Astrocyte (in vitro differentiated cells and primary cell): ENCODE results near the gene AHNAK.

Experiments
- EZH2 ChIP-seq: IDR thresholded peaks from 2 replicates; pipeline ENCODE4 v1.6.1; 2012; ENCODE audit warnings: mild to moderate bottlenecking, low read length, inconsistent platforms; ENCODE audit not compliant: insufficient read depth
- TF ChIP-seq, protein P1 (sequence below): IDR thresholded peaks from 2 replicates; pipeline ENCODE4 v1.5.1; 2011; ENCODE audit warnings: low read depth, mild to moderate bottlenecking, inconsistent platforms, low read length, moderate library complexity; ENCODE audit not compliant: insufficient read depth

GRCh38 chr11:62543680-62544444 is 2.7 kb downstream of the AHNAK start:
- TF ChIP-seq, protein P1, sequence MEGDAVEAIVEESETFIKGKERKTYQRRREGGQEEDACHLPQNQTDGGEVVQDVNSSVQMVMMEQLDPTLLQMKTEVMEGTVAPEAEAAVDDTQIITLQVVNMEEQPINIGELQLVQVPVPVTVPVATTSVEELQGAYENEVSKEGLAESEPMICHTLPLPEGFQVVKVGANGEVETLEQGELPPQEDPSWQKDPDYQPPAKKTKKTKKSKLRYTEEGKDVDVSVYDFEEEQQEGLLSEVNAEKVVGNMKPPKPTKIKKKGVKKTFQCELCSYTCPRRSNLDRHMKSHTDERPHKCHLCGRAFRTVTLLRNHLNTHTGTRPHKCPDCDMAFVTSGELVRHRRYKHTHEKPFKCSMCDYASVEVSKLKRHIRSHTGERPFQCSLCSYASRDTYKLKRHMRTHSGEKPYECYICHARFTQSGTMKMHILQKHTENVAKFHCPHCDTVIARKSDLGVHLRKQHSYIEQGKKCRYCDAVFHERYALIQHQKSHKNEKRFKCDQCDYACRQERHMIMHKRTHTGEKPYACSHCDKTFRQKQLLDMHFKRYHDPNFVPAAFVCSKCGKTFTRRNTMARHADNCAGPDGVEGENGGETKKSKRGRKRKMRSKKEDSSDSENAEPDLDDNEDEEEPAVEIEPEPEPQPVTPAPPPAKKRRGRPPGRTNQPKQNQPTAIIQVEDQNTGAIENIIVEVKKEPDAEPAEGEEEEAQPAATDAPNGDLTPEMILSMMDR, result no peak
- no peak for TF ChIP-seq EZH2
